Transverse colon (tissue), 4 donors: ENCODE data around the gene DDX20. TPM values are rescaled to one million over a fixed set of nuclear protein-coding genes. Genes with fewer than 3 reads are reported as not detected.

ENCODE experiments used
- DNase-seq: peaks from one replicate; pipeline ENCODE4 v3.0.0-alpha.2; 2019
- H3K27ac ChIP-seq, 4 donors: fragments of 200-600 bp; sonication (generic); 2 replicates each; pipeline ENCODE4 v1.5.1; 2016 to 2018; ENCODE audit warnings: inconsistent platforms in 4 of 4
- H3K27me3 ChIP-seq: fragments of 200-600 bp; sonication (generic); 2 replicates; pipeline ENCODE4 v1.5.1; 2017; ENCODE audit warnings: inconsistent platforms
- H3K36me3 ChIP-seq, 4 donors: fragments of 200-600 bp; sonication (generic); 2 replicates each; pipeline ENCODE4 v1.5.1; 2017 to 2019; ENCODE audit warnings: inconsistent platforms in 4 of 4
- H3K4me1 ChIP-seq, 4 donors: fragments of 200-600 bp; sonication (generic); 2 replicates each; pipeline ENCODE4 v1.5.1; 2017 to 2020; ENCODE audit warnings: inconsistent platforms in 4 of 4
- H3K4me3 ChIP-seq, 4 donors: fragments of 200-600 bp; sonication (generic); 1 replicate in 1 of 4; 2 replicates in 3 of 4; pipeline versions ENCODE4 v1.5.1 to v1.6.1; 2017 to 2019; ENCODE audit warnings: inconsistent platforms in 4 of 4
- H3K9me3 ChIP-seq, 2 donors: fragments of 200-600 bp; sonication (generic); 2 replicates each; pipeline ENCODE4 v1.5.1; 2017 to 2019; ENCODE audit warnings: inconsistent platforms in 2 of 2
- EP300 ChIP-seq: sonication (generic); formaldehyde crosslinking; IDR thresholded peaks from one replicate; pipeline ENCODE4 v1.6.1; 2017; ENCODE audit warnings: antibody characterized with exemption, low read depth
- POLR2A ChIP-seq: fragments of 450-650 bp; IDR thresholded peaks from one replicate; pipeline ENCODE4 v1.6.1; 2016; ENCODE audit warnings: antibody characterized with exemption, mild to moderate bottlenecking, moderate library complexity
- POLR2AphosphoS5 ChIP-seq, 3 donors: sonication (generic); formaldehyde crosslinking; IDR thresholded peaks; one replicate each; pipeline ENCODE4 v1.6.1; 2016; ENCODE audit warnings: antibody characterized with exemption in 3 of 3
- WGBS, 2 donors: methylation state at CpG; one replicate each; pipeline ENCODE4 v1.1.5; 2018; ENCODE audit warnings: low coverage in 1 of 2; 5-methylcytosine and 5-hydroxymethylcytosine counted together
- in situ Hi-C, 4 donors: fragments of 200-750 bp; cut with MboI; loops; one replicate each; pipeline versions ENCODE4 v1.15.0 to v1.15.1; 2017; ENCODE audit warnings: low sequenced_read_pairs in 3 of 4, low pct_ligation_motif_present in 1 of 4, low pct_unique_long_range_greater_than_20kb in 1 of 4
- intact Hi-C: fragments of 100-400 bp; cut with DNase I; formaldehyde crosslinking; loops from one replicate; pipeline ENCODE4 v1.15.1; 2023; ENCODE audit warnings: low total_unique reads
- total RNA-seq, 4 donors: library from RNA; depleted of rRNA; stranded (reverse); fragments of >200 nt; gene quantifications; one replicate each; pipeline ENCODE4 v1.1.0, GENCODE V29; 2016
- TF ChIP-seq, protein P1 (sequence below), 5 experiments: fragments of 200-600 bp in 3 of 5; fragments of 450-650 bp in 2 of 5; sonication (generic) in 3 of 5; IDR thresholded peaks; 1 replicate in 2 of 5; 2 replicates in 3 of 5; pipeline ENCODE4 v1.5.1; 2016 to 2017; ENCODE audit warnings: antibody characterized with exemption in 5 of 5, inconsistent platforms in 3 of 5, mild to moderate bottlenecking in 2 of 5, moderate library complexity in 1 of 5

Gene DDX20
- total RNA-seq, 4 donors from 2014 or later = 7.1 to 17.1 (median 12.2) TPM

DNA sequence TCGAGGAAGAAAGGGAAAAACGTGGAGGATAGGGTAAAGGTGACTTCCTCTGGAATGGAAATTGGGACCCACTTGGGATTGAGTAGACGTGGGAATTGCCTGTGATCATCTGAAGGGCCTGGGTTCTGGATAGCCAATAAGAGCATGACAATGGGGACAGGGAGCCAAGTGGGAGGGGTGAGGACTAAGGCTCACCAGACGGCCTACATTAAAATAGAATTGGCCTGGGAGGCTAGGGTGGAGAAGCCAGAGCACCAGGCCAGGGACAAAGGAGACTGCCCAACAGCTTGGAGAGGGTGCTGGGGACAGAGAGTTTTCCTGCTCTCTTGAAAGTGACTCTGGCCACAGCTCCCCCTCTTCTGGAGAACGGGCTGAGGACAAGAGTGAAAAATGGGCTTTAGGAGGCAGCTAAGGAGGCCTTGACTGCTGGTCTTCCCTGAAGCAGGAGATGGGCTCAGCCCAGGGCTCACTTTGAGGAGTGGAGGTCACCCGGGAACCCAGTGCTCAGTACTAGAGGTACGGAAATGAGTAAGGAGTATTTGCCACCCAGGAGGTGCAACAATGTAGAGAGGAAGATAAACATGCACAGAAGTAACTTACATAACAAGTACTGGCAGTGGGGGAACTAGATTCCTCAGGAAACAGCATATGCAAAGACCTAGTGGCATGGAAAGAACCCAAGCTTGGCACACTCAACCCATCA, 35.3 kb upstream of the DDX20 start:
- no peak for DNase-seq
- no peaks in the 10 kb centered on the region for H3K36me3 ChIP-seq
- H3K4me1 ChIP-seq = peaks cover 0 to 27% (median 9%) of the 10 kb centered on the region in 4 donors
- H3K27me3 ChIP-seq = no peaks in the 10 kb centered on the region
- intact Hi-C loops (no loop called here), in situ Hi-C loops (no loop called here)
- 66 to 84% methylated on average over 5 to 7 of the region's 7 CpGs for WGBS, 2 donors
- no peak for TF ChIP-seq EP300
- TF ChIP-seq POLR2AphosphoS5 (IDR thresholded peaks at IDR 0.05) = peak in 1 of 3 donors; percentile 10
- H3K4me3 ChIP-seq = no peak overlapping the region
- H3K27ac ChIP-seq = peak overlapping the region in 1 of 4 donors; percentile 3
- H3K9me3 ChIP-seq = no peaks in the 10 kb centered on the region

DNA sequence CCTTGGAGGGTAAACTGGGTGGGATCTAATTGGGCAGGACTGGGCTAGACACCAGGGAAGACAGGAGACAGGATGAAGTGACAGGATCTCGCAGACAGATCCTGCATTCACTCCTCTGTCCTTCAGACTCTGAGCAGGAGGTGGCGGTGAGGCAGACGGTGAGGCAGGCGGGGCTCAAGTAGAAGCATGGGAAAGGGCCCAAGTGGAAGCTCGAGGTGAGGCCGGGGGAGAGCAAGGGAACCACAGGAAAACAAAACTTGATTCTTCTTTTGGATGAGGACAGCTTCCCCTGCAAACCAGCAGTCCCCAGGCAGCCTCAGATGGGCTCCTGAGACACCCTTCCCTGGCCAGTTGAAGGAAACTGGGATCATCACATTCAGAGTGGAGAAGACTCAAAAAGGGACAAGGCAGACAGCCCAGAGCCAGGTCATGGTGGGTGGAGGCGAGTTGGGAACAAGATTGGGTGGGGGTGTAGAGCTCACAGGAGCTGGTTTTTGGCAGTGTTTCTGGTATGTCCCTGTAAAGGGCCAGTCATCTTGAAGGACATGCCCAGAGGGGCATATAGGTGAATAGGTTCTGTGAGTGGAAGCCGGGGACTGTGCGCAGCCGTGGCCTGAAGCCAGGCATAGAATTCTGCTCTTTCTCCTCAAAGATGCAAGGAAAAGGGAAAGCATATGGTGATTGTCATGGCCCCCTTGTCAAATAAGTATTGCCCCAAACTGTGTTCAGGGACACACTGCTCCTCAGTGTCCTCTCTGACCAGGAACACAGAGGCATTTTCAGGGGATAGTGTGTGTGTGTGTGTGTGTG, 34.5 kb upstream of the DDX20 start:
- Histone ChIP-seq H3K4me3 (no peak overlapping the region), H3K36me3 (no peaks in the 10 kb centered on the region), H3K27me3 (no peaks in the 10 kb centered on the region), H3K27ac (no peak overlapping the region), H3K4me1 (peaks cover 0 to 27% (median 9%) of the 10 kb centered on the region in 4 donors), H3K9me3 (no peaks in the 10 kb centered on the region)
- intact Hi-C loops = no loop called here
- WGBS, 2 donors = 61 to 79% methylated on average over 3 to 10 of the region's 10 CpGs
- in situ Hi-C loops = no loop called here
- TF ChIP-seq, protein P1, sequence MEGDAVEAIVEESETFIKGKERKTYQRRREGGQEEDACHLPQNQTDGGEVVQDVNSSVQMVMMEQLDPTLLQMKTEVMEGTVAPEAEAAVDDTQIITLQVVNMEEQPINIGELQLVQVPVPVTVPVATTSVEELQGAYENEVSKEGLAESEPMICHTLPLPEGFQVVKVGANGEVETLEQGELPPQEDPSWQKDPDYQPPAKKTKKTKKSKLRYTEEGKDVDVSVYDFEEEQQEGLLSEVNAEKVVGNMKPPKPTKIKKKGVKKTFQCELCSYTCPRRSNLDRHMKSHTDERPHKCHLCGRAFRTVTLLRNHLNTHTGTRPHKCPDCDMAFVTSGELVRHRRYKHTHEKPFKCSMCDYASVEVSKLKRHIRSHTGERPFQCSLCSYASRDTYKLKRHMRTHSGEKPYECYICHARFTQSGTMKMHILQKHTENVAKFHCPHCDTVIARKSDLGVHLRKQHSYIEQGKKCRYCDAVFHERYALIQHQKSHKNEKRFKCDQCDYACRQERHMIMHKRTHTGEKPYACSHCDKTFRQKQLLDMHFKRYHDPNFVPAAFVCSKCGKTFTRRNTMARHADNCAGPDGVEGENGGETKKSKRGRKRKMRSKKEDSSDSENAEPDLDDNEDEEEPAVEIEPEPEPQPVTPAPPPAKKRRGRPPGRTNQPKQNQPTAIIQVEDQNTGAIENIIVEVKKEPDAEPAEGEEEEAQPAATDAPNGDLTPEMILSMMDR (IDR thresholded peaks at IDR 0.05) = no peak
- TF ChIP-seq POLR2AphosphoS5 (IDR thresholded peaks at IDR 0.05) = no peak
- no peak for TF ChIP-seq POLR2A
- no peak for TF ChIP-seq EP300
- DNase-seq = no peak

DNA sequence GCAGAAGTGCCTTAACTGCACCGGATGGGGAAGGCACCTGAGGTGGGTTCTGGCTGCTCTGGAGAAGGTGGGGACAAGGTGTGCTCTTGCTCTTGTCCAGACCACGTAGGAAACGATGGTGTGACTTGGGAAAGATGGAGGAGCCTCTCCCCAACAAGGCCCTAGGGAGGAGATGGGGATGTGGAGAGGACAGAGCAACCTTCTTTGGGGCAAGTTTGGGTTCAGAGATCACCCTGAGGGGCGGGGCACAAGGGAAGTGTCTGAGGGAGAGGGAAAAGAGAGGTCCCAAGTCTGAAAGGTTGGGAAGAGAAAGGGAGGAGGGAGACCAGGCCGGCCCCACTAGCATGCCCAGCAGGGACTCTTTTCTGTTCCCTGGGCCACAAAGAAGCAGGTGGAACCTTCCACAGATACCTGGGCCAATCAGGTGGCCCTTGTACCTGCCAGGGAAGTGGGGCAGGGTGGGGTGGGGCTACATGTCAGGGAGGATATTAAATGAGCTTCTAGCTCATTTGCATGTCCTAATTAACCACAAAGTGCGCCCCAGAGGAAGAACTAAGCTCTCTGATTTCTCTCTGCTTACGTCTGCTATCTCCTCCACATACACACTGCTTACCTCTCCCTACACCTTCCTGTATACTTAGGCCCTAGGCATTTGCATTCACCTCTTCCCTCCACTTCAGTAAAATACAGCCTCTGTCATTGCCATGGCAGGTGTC, 32.5 kb upstream of the DDX20 start:
- 75% methylated on average over 7 of the region's 7 CpGs; no CpG with 5 or more reads in 1 of the 2 donors for WGBS, 2 donors
- H3K36me3 ChIP-seq = no peaks in the 10 kb centered on the region
- TF ChIP-seq, protein P1 (IDR thresholded peaks at IDR 0.05) = no peak
- TF ChIP-seq POLR2AphosphoS5 (IDR thresholded peaks at IDR 0.05) = no peak
- no peak for TF ChIP-seq POLR2A
- peaks cover 0 to 27% (median 9%) of the 10 kb centered on the region in 4 donors for H3K4me1 ChIP-seq
- intact Hi-C loops = no loop called here
- H3K4me3 ChIP-seq = no peak overlapping the region
- no peaks in the 10 kb centered on the region for H3K9me3 ChIP-seq
- H3K27me3 ChIP-seq = no peaks in the 10 kb centered on the region
- H3K27ac ChIP-seq = no peak overlapping the region
- DNase-seq = no peak
- in situ Hi-C loops = no loop called here

DNA sequence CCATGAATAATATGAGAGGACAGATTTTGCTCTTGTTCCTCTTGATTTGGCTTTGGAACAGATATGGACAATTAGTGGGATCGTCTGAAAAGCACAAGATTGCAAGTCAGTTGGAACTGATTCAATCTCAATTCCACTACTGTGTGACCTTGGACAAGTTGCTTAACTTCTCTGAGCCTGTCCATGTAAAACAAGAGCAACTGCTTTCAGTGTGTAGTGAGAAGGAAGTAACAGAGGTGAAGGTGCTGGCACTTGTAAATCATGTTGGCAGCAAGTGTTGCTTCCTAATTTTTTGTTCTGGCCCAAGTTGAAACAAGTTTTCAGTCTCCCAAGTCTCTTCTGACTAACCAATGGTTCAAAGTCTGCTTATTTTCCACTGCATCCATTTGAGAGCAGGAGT, 31.8 kb upstream of the DDX20 start:
- Histone ChIP-seq H3K27ac (no peak overlapping the region), H3K27me3 (no peaks in the 10 kb centered on the region), H3K9me3 (no peaks in the 10 kb centered on the region), H3K4me1 (peaks cover 0 to 27% (median 9%) of the 10 kb centered on the region in 4 donors), H3K36me3 (no peaks in the 10 kb centered on the region), H3K4me3 (no peak overlapping the region)
- 48% methylated on average over 1 of the region's 1 CpG; no CpG with 5 or more reads in 1 of the 2 donors for WGBS, 2 donors
- DNase-seq = no peak
- intact Hi-C loops = no loop called here
- in situ Hi-C loops = no loop called here
- TF ChIP-seq POLR2AphosphoS5 (IDR thresholded peaks at IDR 0.05) = no peak
- no peak for TF ChIP-seq POLR2A
- TF ChIP-seq EP300 = no peak
- TF ChIP-seq, protein P1 (IDR thresholded peaks at IDR 0.05) = no peak
